ENCODE data around the gene HBD. TPM values are rescaled to one million over a fixed set of nuclear protein-coding genes. Genes with fewer than 3 reads are reported as not detected.

Gene HBD
- total and polyA plus RNA-seq, 9 of the 15 experiments (the other 6 are each of a cell fraction or from before 2014, with no cell fraction given) = 11.8 to 169 (median 36.0) TPM

DNA sequence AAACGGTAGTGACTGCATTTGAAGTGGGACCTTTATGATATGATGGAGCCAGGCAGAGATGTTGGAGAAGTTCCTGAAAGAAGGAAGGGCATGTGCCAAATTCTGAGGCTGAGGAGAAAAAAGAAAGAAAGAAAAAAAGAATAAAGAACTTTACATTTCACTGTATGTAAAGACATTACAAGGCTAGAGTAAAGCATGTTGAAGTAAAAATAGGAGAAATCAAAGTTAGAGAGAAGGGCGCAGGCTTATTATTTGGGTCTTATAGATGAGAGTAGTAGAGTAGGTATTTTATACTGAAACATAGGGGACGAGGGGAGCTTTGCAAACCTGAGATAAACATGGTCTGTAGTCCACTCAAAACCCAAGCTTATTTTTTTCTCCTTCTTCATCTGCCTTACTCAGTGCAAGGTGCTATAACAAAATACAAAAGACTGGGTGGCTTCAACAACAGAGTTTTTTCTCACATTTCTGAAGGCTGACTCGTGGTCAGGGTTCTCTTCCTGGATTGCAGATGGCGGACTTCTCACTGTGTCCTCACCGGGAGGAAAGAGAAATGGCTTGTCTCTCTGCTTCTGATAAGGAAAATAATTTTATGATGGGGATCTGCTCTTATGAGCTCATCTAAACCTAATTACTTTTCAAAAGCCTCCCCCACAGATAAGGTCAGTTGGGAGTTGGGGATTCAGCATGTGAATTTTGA is 12.6 kb upstream of the HBD start (continued):
- TF ChIP-seq, protein P1, sequence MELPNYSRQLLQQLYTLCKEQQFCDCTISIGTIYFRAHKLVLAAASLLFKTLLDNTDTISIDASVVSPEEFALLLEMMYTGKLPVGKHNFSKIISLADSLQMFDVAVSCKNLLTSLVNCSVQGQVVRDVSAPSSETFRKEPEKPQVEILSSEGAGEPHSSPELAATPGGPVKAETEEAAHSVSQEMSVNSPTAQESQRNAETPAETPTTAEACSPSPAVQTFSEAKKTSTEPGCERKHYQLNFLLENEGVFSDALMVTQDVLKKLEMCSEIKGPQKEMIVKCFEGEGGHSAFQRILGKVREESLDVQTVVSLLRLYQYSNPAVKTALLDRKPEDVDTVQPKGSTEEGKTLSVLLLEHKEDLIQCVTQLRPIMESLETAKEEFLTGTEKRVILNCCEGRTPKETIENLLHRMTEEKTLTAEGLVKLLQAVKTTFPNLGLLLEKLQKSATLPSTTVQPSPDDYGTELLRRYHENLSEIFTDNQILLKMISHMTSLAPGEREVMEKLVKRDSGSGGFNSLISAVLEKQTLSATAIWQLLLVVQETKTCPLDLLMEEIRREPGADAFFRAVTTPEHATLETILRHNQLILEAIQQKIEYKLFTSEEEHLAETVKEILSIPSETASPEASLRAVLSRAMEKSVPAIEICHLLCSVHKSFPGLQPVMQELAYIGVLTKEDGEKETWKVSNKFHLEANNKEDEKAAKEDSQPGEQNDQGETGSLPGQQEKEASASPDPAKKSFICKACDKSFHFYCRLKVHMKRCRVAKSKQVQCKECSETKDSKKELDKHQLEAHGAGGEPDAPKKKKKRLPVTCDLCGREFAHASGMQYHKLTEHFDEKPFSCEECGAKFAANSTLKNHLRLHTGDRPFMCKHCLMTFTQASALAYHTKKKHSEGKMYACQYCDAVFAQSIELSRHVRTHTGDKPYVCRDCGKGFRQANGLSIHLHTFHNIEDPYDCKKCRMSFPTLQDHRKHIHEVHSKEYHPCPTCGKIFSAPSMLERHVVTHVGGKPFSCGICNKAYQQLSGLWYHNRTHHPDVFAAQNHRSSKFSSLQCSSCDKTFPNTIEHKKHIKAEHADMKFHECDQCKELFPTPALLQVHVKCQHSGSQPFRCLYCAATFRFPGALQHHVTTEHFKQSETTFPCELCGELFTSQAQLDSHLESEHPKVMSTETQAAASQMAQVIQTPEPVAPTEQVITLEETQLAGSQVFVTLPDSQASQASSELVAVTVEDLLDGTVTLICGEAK (IDR thresholded peaks at IDR 0.05) = no peak
- TF ChIP-seq, protein P1 (CRISPR knock-in tag; IDR thresholded peaks at IDR 0.05) = no peak
- peak; percentile 30; the same call in 1 of the 2 replicates for TF ChIP-seq GABPB1 (CRISPR knock-in tag; IDR thresholded peaks at IDR 0.05)
- TF ChIP-seq SIX5 (IDR thresholded peaks at IDR 0.05; ENCODE audit: borderline replicate concordance in 1 of 2, insufficient read depth in 1 of 2, low read depth in 1 of 2, low read length in 2 of 2) = no peak
- TF ChIP-seq HDAC3 (IDR thresholded peaks at IDR 0.05; ENCODE audit: borderline replicate concordance, partially characterized antibody) = no peak
- TF ChIP-seq, protein P2, sequence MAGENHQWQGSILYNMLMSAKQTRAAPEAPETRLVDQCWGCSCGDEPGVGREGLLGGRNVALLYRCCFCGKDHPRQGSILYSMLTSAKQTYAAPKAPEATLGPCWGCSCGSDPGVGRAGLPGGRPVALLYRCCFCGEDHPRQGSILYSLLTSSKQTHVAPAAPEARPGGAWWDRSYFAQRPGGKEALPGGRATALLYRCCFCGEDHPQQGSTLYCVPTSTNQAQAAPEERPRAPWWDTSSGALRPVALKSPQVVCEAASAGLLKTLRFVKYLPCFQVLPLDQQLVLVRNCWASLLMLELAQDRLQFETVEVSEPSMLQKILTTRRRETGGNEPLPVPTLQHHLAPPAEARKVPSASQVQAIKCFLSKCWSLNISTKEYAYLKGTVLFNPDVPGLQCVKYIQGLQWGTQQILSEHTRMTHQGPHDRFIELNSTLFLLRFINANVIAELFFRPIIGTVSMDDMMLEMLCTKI (IDR thresholded peaks at IDR 0.05; ENCODE audit: partially characterized antibody) = no peak
- TF ChIP-seq CHD1 (IDR thresholded peaks at IDR 0.05; ENCODE audit: low read length) = peak; percentile 64
- TF ChIP-seq, protein P3, sequence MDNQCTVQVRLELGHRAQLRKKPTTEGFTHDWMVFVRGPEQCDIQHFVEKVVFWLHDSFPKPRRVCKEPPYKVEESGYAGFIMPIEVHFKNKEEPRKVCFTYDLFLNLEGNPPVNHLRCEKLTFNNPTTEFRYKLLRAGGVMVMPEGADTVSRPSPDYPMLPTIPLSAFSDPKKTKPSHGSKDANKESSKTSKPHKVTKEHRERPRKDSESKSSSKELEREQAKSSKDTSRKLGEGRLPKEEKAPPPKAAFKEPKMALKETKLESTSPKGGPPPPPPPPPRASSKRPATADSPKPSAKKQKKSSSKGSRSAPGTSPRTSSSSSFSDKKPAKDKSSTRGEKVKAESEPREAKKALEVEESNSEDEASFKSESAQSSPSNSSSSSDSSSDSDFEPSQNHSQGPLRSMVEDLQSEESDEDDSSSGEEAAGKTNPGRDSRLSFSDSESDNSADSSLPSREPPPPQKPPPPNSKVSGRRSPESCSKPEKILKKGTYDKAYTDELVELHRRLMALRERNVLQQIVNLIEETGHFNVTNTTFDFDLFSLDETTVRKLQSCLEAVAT (IDR thresholded peaks at IDR 0.05) = peak; percentile 75 to 86
- TF ChIP-seq ELF1 (tag; IDR thresholded peaks at IDR 0.05) = 0 out of 2 replicates have a peak, but pooled peaks have one; percentile 21
- no peak; the same call in 1 of the 2 replicates for TF ChIP-seq NCOA6 (IDR thresholded peaks at IDR 0.05)
- no peak for TF ChIP-seq ZNF146 (CRISPR knock-in tag; IDR thresholded peaks at IDR 0.05; ENCODE audit: unreplicated experiment)
- no peak for TF ChIP-seq DPF2 (IDR thresholded peaks at IDR 0.05)
- TF ChIP-seq L3MBTL2 (IDR thresholded peaks at IDR 0.05) = 0 out of 2 replicates have a peak, but pooled peaks have one; percentile 38
- no peak for TF ChIP-seq ZSCAN32 (CRISPR knock-in tag; IDR thresholded peaks at IDR 0.05)
- TF ChIP-seq, protein P4, sequence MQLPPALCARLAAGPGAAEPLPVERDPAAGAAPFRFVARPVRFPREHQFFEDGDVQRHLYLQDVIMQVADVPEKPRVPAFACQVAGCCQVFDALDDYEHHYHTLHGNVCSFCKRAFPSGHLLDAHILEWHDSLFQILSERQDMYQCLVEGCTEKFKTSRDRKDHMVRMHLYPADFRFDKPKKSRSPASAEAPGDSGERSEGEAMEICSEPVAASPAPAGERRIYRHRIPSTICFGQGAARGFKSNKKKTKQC (CRISPR knock-in tag; IDR thresholded peaks at IDR 0.05) = no peak
- TF ChIP-seq ELF2 (CRISPR knock-in tag; IDR thresholded peaks at IDR 0.05) = 0 out of 2 replicates have a peak, but pooled peaks have one; percentile 27

Data from K562 (cell line).